Natural killer cell (primary cell): ENCODE results near the gene RGS6. TPM values are rescaled to one million over a fixed set of nuclear protein-coding genes. Genes with fewer than 3 reads are reported as not detected.

Source experiments
- ATAC-seq, 3 donors: fragments of 150-1000 bp in 2 of 3; fragments of 200-7000 bp in 1 of 3; cut with Tn5 transposase; 1 replicate in 1 of 3; 2 replicates in 2 of 3; pipeline ENCODE4 v1.10.0; 2021; ENCODE audit warnings: mild to moderate bottlenecking in 2 of 3, moderate library complexity in 2 of 3
- DNase-seq, 2 donors: peaks; one replicate each; pipeline versions ENCODE4 v3.0.0 to v3.0.0-alpha.2; 2013 to 2021; ENCODE audit warnings: mixed read lengths in 1 of 2
- H3K27ac ChIP-seq: one replicate; pipeline ENCODE4 v1.5.1; 2013; ENCODE audit warnings: mild to moderate bottlenecking, low read length
- H3K27me3 ChIP-seq: one replicate; pipeline ENCODE4 v1.6.1; 2013; ENCODE audit warnings: low read length; ENCODE audit not compliant: control insufficient read depth, insufficient read depth
- H3K36me3 ChIP-seq: one replicate; pipeline ENCODE4 v1.6.1; 2013; ENCODE audit warnings: low read length; ENCODE audit not compliant: control insufficient read depth, insufficient read depth
- H3K4me1 ChIP-seq: one replicate; pipeline ENCODE4 v1.6.1; 2013; ENCODE audit warnings: low read length; ENCODE audit not compliant: control insufficient read depth, insufficient read depth
- H3K4me3 ChIP-seq: one replicate; pipeline ENCODE4 v1.5.1; 2013; ENCODE audit warnings: low read length
- H3K9me3 ChIP-seq: one replicate; pipeline ENCODE4 v1.6.1; 2013; ENCODE audit warnings: low read length; ENCODE audit not compliant: control insufficient read depth, insufficient read depth
- H3K27ac Mint-ChIP-seq, 2 donors: one replicate each; pipeline ENCODE4 v1.8.0; 2022; ENCODE audit warnings: mild to moderate bottlenecking in 2 of 2, mixed read lengths in 2 of 2, moderate library complexity in 1 of 2
- H3K27me3 Mint-ChIP-seq, 2 donors: one replicate each; pipeline ENCODE4 v1.8.0; 2022; ENCODE audit warnings: low read depth in 2 of 2, mixed read lengths in 2 of 2
- H3K36me3 Mint-ChIP-seq: one replicate; pipeline ENCODE4 v1.8.0; 2022; ENCODE audit warnings: mixed read lengths
- H3K4me1 Mint-ChIP-seq, 2 donors: one replicate each; pipeline ENCODE4 v1.8.0; 2022; ENCODE audit warnings: mixed read lengths in 2 of 2
- H3K4me3 Mint-ChIP-seq: one replicate; pipeline ENCODE4 v1.8.0; 2022; ENCODE audit warnings: mild to moderate bottlenecking, moderate library complexity, mixed read lengths
- H3K9me3 Mint-ChIP-seq, 2 donors: one replicate each; pipeline ENCODE4 v1.8.0; 2022; ENCODE audit warnings: mixed read lengths in 2 of 2
- CTCF ChIP-seq: fragments of 200-600 bp; IDR thresholded peaks from one replicate; pipeline ENCODE4 v1.8.0; 2022; ENCODE audit warnings: antibody characterized with exemption
- WGBS: methylation state at CpG from one replicate; pipeline ENCODE4 v1.1.7; 2013; ENCODE audit warnings: missing lambda C conversion rate; ENCODE audit not compliant: insufficient coverage; 5-methylcytosine and 5-hydroxymethylcytosine counted together
- intact Hi-C: fragments of 100-400 bp; cut with micrococcal nuclease; formaldehyde crosslinking; loops from one replicate; pipeline ENCODE4 v1.14.2; 2022
- total RNA-seq, 4 donors: library from RNA; stranded (reverse); fragments of 120-200 nt in 1 of 4; gene quantifications; one replicate each; pipeline versions ENCODE4 v1.2.3 to v1.2.4, GENCODE V29; 2013 to 2022

RGS6 gene
- total RNA-seq, 3 donors from 2014 or later (not counting 1 experiment from before 2014, with no cell fraction given) = 0.75 to 1.4 TPM; not detected in 1

DNA sequence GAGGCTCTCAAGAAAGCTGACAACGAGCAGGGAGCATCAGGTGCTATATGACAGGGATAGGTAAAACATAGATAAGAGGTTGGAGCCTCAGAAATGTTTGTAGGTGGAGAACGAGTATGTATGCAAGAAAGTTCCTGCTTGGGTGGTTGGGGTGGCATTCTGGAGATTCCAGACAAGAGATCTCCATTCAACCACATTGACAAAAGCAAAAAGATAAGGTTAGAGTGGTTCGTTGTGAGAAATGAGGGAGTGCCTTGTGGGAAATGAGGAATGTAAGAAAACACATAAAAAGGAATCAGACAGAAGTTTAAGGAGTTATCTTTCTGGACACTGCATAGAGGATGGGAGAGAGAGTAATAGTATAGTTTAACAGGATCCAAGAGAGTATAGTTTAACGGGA is 671.4 kb downstream of the RGS6 start:
- Mint-ChIP-seq H3K36me3 (no peaks in the 10 kb centered on the region), H3K9me3 (no peaks in the 10 kb centered on the region), H3K27me3 (peaks cover 72 to 77% of the 10 kb centered on the region in 2 donors), H3K27ac (no peak overlapping the region), H3K4me1 (peaks cover 0 to 13% of the 10 kb centered on the region in 2 donors), H3K4me3 (no peak overlapping the region)
- no peaks in the 10 kb centered on the region for H3K27me3 ChIP-seq
- no peaks in the 10 kb centered on the region for H3K36me3 ChIP-seq
- H3K4me1 ChIP-seq = peaks cover 3% of the 10 kb centered on the region
- H3K27ac ChIP-seq = no peak overlapping the region
- DNase-seq = peak in 1 of 2 donors; percentile 3
- no peak overlapping the region for H3K4me3 ChIP-seq
- WGBS = 91% methylated on average over 4 of the region's 4 CpGs
- TF ChIP-seq CTCF = no peak
- no peaks in the 10 kb centered on the region for H3K9me3 ChIP-seq
- intact Hi-C loops = no loop called here
- no peak for ATAC-seq

DNA sequence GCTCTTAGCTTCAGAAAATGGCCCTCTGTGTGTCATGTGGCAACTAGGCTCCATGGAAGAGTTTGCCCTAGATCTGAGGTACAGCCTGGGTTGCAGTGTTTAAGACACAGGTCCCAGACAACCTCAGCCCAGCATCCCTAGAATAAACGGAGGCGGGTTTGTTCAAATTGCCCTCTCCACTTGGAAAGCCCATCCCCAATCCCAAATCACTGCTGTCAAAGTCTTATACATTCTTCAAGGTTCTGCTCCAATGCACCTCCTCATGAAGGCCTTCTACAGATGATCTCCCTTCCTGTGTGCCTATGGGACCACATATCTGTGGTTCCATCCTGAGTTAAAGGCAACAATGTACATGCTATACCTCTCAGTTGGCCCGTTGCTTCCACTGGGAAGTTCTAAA is 671.9 kb downstream of the RGS6 start:
- peaks cover 77 to 81% of the 10 kb centered on the region in 2 donors for H3K27me3 Mint-ChIP-seq
- Histone ChIP-seq H3K27me3 (no peaks in the 10 kb centered on the region), H3K4me3 (no peak overlapping the region), H3K4me1 (peaks cover under 1% of the 10 kb centered on the region), H3K27ac (no peak overlapping the region), H3K9me3 (no peaks in the 10 kb centered on the region), H3K36me3 (no peaks in the 10 kb centered on the region)
- DNase-seq (peak in 1 of 2 donors; percentile 1), ATAC-seq (no peak)
- no peak for TF ChIP-seq CTCF
- no peak overlapping the region for H3K4me3 Mint-ChIP-seq
- intact Hi-C loops = no loop called here
- H3K27ac Mint-ChIP-seq = no peak overlapping the region
- peaks cover 0 to 14% of the 10 kb centered on the region in 2 donors for H3K4me1 Mint-ChIP-seq
- H3K9me3 Mint-ChIP-seq = no peaks in the 10 kb centered on the region
- H3K36me3 Mint-ChIP-seq = no peaks in the 10 kb centered on the region
- WGBS = 84% methylated on average over 3 of the region's 3 CpGs

GRCh38 chr14:72605096-72605920 is 673.1 kb downstream of the RGS6 start:
- DNase-seq = peak in 1 of 2 donors; percentile 6
- no peak for TF ChIP-seq CTCF
- WGBS = 93% methylated on average over 17 of the region's 18 CpGs
- H3K27me3 ChIP-seq = no peaks in the 10 kb centered on the region
- no peaks in the 10 kb centered on the region for H3K9me3 ChIP-seq
- ATAC-seq = no peak
- Mint-ChIP-seq H3K4me3 (no peak overlapping the region), H3K27me3 (peaks cover 82 to 93% of the 10 kb centered on the region in 2 donors), H3K4me1 (peaks cover 0 to 18% of the 10 kb centered on the region in 2 donors), H3K36me3 (no peaks in the 10 kb centered on the region), H3K9me3 (no peaks in the 10 kb centered on the region), H3K27ac (no peak overlapping the region)
- H3K36me3 ChIP-seq = no peaks in the 10 kb centered on the region
- no peak overlapping the region for H3K27ac ChIP-seq
- no peak overlapping the region for H3K4me3 ChIP-seq
- H3K4me1 ChIP-seq = peaks cover 7% of the 10 kb centered on the region
- intact Hi-C loops = no loop called here

GRCh38 chr14:72605921-72606220 is 673.6 kb downstream of the RGS6 start:
- H3K4me1 ChIP-seq = peaks cover 7% of the 10 kb centered on the region
- no peaks in the 10 kb centered on the region for H3K36me3 ChIP-seq
- no peak overlapping the region for H3K27ac Mint-ChIP-seq
- no peaks in the 10 kb centered on the region for H3K36me3 Mint-ChIP-seq
- WGBS = 96% methylated on average over 3 of the region's 3 CpGs
- ATAC-seq (no peak), DNase-seq (no peak)
- H3K27ac ChIP-seq = no peak overlapping the region
- peaks cover 0 to 14% of the 10 kb centered on the region in 2 donors for H3K4me1 Mint-ChIP-seq
- H3K27me3 ChIP-seq = no peaks in the 10 kb centered on the region
- H3K9me3 Mint-ChIP-seq = no peaks in the 10 kb centered on the region
- TF ChIP-seq CTCF = no peak
- no peaks in the 10 kb centered on the region for H3K9me3 ChIP-seq
- peaks cover 78 to 97% of the 10 kb centered on the region in 2 donors for H3K27me3 Mint-ChIP-seq
- H3K4me3 ChIP-seq = no peak overlapping the region
- intact Hi-C loops = no loop called here
- H3K4me3 Mint-ChIP-seq = no peak overlapping the region
